ENCODE results near the gene ZNF521.

Gene ZNF521

GRCh38 chr18:25335676-25336075, 16.3 kb downstream of the ZNF521 start:
- TF ChIP-seq ZFX (IDR thresholded peaks at IDR 0.05; ENCODE audit: borderline replicate concordance) (no peak), CTCF (IDR thresholded peaks at IDR 0.05) (no peak)
- no peak overlapping the region for H3K27ac ChIP-seq

GRCh38 chr18:25335062-25335461, 16.9 kb downstream of the ZNF521 start:
- TF ChIP-seq CTCF (IDR thresholded peaks at IDR 0.05) (no peak), ZFX (IDR thresholded peaks at IDR 0.05; ENCODE audit: borderline replicate concordance) (no peak)

GRCh38 chr18:25334588-25334987, 17.4 kb downstream of the ZNF521 start:
- TF ChIP-seq ZFX (IDR thresholded peaks at IDR 0.05; ENCODE audit: borderline replicate concordance) (no peak), CTCF (IDR thresholded peaks at IDR 0.05) (no peak)
- no peak overlapping the region for H3K27ac ChIP-seq

More at GRCh38 chr18:25335062-25335461, 16.9 kb downstream of the ZNF521 start:
- no peak overlapping the region for H3K27ac ChIP-seq

- no peak overlapping the region for H3K27ac ChIP-seq
- TF ChIP-seq CTCF (IDR thresholded peaks at IDR 0.05) (no peak), ZFX (IDR thresholded peaks at IDR 0.05; ENCODE audit: borderline replicate concordance) (no peak)
These were observed 20.0 kb downstream of the ZNF521 start for GRCh38 chr18:25332002-25332401.

GRCh38 chr18:25329783-25330182, 22.2 kb downstream of the ZNF521 start:
- no peak overlapping the region for H3K27ac ChIP-seq
- TF ChIP-seq ZFX (IDR thresholded peaks at IDR 0.05; ENCODE audit: borderline replicate concordance) (no peak), CTCF (IDR thresholded peaks at IDR 0.05) (no peak)

GRCh38 chr18:25327584-25327983, 24.4 kb downstream of the ZNF521 start:
- TF ChIP-seq CTCF (IDR thresholded peaks at IDR 0.05), result no peak
- no peak for TF ChIP-seq ZFX (IDR thresholded peaks at IDR 0.05; ENCODE audit: borderline replicate concordance)
- no peak overlapping the region for H3K27ac ChIP-seq

GRCh38 chr18:25326361-25326952, 25.5 kb downstream of the ZNF521 start:
- no peak overlapping the region for H3K27ac ChIP-seq
- no peak for TF ChIP-seq ZFX (IDR thresholded peaks at IDR 0.05; ENCODE audit: borderline replicate concordance)
- TF ChIP-seq CTCF (IDR thresholded peaks at IDR 0.05), result no peak

Measured in 22Rv1 (cell line).